Fibroblast of lung (primary cell): ENCODE results near the gene DTX3. TPM values are rescaled to one million over a fixed set of nuclear protein-coding genes. Genes with fewer than 3 reads are reported as not detected.

Experiments used
- DNase-seq, 2 donors: peaks; one replicate each; pipeline versions ENCODE4 v3.0.0 to v3.0.0-alpha.2; 2010; ENCODE audit warnings: low read depth in 2 of 2
- H2AFZ ChIP-seq: 2 replicates; pipeline ENCODE4 v1.5.1; 2012; ENCODE audit warnings: low read length, control low read depth, inconsistent platforms
- H3K27ac ChIP-seq: 2 replicates; pipeline ENCODE4 v1.5.1; 2011; ENCODE audit warnings: low read length, control low read depth; ENCODE audit not compliant: insufficient read depth
- H3K27me3 ChIP-seq: 2 replicates; pipeline ENCODE4 v1.5.1; 2011; ENCODE audit warnings: mild to moderate bottlenecking, low read length; ENCODE audit not compliant: control insufficient read depth, insufficient read depth
- H3K36me3 ChIP-seq: 2 replicates; pipeline ENCODE4 v1.5.1; 2011; ENCODE audit warnings: low read length; ENCODE audit not compliant: control insufficient read depth, insufficient read depth
- H3K4me1 ChIP-seq: 2 replicates; pipeline ENCODE4 v1.5.1; 2011; ENCODE audit warnings: low read length; ENCODE audit not compliant: control insufficient read depth, insufficient read depth; ENCODE audit errors: extremely low read depth
- H3K4me2 ChIP-seq: 2 replicates; pipeline ENCODE4 v1.5.1; 2011; ENCODE audit warnings: low read length, control low read depth; ENCODE audit not compliant: insufficient read depth; ENCODE audit errors: extremely low read depth
- H3K4me3 ChIP-seq, 4 experiments: fragments of 200-600 bp in 1 of 4; sonication (generic) in 1 of 4; replicated peaks in 1 of 4; 2 replicates each; pipeline ENCODE4 v1.5.1; 2011 to 2016; ENCODE audit warnings: low read length in 4 of 4, low read depth in 3 of 4, mild to moderate bottlenecking in 3 of 4, control low read depth in 2 of 4, inconsistent platforms in 1 of 4, mixed read lengths in 1 of 4; ENCODE audit not compliant: insufficient read depth in 1 of 4; ENCODE audit errors: control extremely low read depth in 1 of 4
- H3K79me2 ChIP-seq: 2 replicates; pipeline ENCODE4 v1.5.1; 2012; ENCODE audit warnings: mild to moderate bottlenecking, low read length, inconsistent platforms; ENCODE audit not compliant: control insufficient read depth, insufficient read depth
- H3K9ac ChIP-seq: 2 replicates; pipeline ENCODE4 v1.5.1; 2011; ENCODE audit warnings: mild to moderate bottlenecking, low read length, control low read depth; ENCODE audit not compliant: insufficient read depth
- H3K9me3 ChIP-seq: 2 replicates; pipeline ENCODE4 v1.5.1; 2012; ENCODE audit warnings: low read depth, low read length; ENCODE audit not compliant: control insufficient read depth, insufficient read depth
- H4K20me1 ChIP-seq: 2 replicates; pipeline ENCODE4 v1.5.1; 2011; ENCODE audit warnings: low read length; ENCODE audit not compliant: control insufficient read depth, insufficient read depth; ENCODE audit errors: extremely low read depth
- CTCF ChIP-seq, 2 donors: IDR thresholded peaks in 1 of 2; conservative IDR thresholded peaks in 1 of 2; 1 replicate in 1 of 2; 2 replicates in 1 of 2; pipeline ENCODE4 v1.5.1; 2011 to 2012; ENCODE audit warnings: low read length in 2 of 2, control low read depth in 1 of 2, inconsistent platforms in 1 of 2, low read depth in 1 of 2, mild to moderate bottlenecking in 1 of 2
- EZH2 ChIP-seq: IDR thresholded peaks from 2 replicates; pipeline ENCODE4 v1.5.1; 2012; ENCODE audit warnings: low read length, control low read depth, mild to moderate bottlenecking; ENCODE audit errors: missing control alignments
- polyA plus RNA-seq, 2 donors: library from polyadenylated mRNA; depleted of rRNA in 1 of 2; stranded (reverse) in 1 of 2; unstranded in 1 of 2; fragments of >200 nt; gene quantifications; 2 replicates each; pipeline ENCODE4 v1.2.1, GENCODE V29; 2011 to 2012; ENCODE audit warnings: missing spikeins in 1 of 2
- total RNA-seq: library from RNA; depleted of rRNA; stranded (reverse); fragments of >200 nt; gene quantifications from 2 replicates; pipeline ENCODE4 v1.2.1, GENCODE V29; 2014

The DTX3 gene
- total and polyA plus RNA-seq, 2 donors (not counting 1 experiment from before 2014, with no cell fraction given): 12.1 to 30.4 TPM

DNA sequence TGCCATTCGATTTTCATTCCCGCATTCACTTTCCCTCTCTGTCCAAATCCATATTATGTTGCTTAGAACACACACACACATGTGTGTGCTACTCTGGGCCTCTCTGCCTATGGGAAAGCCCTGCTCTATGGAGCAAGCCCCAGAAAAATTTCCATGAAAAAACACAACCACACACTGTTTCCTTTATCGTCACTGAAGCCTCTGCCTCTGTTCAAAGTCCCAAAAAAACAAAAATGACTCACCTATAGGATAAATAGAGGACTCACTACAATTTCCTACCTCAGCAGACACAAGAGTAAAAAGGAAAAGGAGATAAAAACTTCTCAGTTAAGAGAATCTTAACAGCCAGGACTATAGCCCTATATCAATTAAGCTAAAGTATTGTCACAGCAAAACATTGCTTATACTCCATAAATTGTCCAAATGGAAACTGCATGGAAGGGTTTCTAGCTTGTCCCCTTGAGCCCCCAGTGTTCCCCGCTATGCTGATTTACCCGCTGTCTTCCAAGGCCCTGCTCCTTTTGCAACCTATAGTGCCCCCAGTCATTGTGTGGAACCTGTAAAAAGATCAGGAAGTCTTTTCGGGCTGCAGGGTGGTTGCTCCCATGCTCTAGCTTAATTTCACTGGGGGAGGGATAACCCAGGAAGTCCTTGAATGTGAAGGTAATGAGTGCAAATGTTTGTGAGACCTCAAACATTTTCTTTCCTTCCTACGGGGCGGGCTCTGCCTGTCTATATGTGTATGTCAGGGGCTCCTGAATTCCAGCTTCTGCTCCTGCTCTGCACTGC, 24.8 kb upstream of the DTX3 start:
- H3K27me3 ChIP-seq: no peaks in the 10 kb centered on the region
- DNase-seq: no peak
- TF ChIP-seq CTCF (conservative IDR thresholded peaks at IDR 0.05 in 1 of 2, IDR thresholded peaks at IDR 0.05 in 1 of 2; ENCODE audit: low read depth in 1 of 2, low read length in 2 of 2): no peak
- TF ChIP-seq EZH2: no peak

DNA sequence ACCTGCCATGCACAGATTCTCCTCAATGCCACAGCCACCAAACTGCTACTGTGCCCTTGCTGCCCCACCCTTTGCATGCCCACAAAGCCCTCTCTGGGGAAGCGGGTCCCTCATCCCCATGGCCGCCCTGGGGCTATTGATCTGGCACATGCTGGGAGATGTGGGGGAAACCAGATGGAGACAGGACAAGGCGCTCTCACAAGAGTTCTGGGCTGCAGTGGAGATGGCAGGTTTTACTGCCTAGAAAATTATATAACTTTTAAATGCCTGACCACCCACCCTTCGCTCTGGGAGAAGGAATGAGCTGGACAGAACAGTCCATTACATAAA, 24.2 kb upstream of the DTX3 start:
- no peak overlapping the region for H3K9ac ChIP-seq
- no peak overlapping the region for H3K4me3 ChIP-seq
- H3K4me1 ChIP-seq: no peaks in the 10 kb centered on the region
- no peaks in the 10 kb centered on the region for H4K20me1 ChIP-seq
- no peaks in the 10 kb centered on the region for H3K36me3 ChIP-seq
- no peak for TF ChIP-seq EZH2
- TF ChIP-seq CTCF (conservative IDR thresholded peaks at IDR 0.05 in 1 of 2, IDR thresholded peaks at IDR 0.05 in 1 of 2; ENCODE audit: low read depth in 1 of 2, low read length in 2 of 2): no peak
- no peak overlapping the region for H2AFZ ChIP-seq
- no peak overlapping the region for H3K27ac ChIP-seq
- no peak overlapping the region for H3K4me2 ChIP-seq
- H3K79me2 ChIP-seq: no peaks in the 10 kb centered on the region
- no peak for DNase-seq
- H3K27me3 ChIP-seq: no peaks in the 10 kb centered on the region
- no peaks in the 10 kb centered on the region for H3K9me3 ChIP-seq

More for the DNA sequence above, 24.8 kb upstream of the DTX3 start:
- Histone ChIP-seq H3K4me2 (no peak overlapping the region), H4K20me1 (no peaks in the 10 kb centered on the region), H3K4me1 (no peaks in the 10 kb centered on the region), H3K4me3 (no peak overlapping the region), H3K79me2 (no peaks in the 10 kb centered on the region), H3K27ac (no peak overlapping the region), H3K9ac (no peak overlapping the region), H3K36me3 (no peaks in the 10 kb centered on the region), H3K9me3 (no peaks in the 10 kb centered on the region), H2AFZ (no peak overlapping the region)

DNA sequence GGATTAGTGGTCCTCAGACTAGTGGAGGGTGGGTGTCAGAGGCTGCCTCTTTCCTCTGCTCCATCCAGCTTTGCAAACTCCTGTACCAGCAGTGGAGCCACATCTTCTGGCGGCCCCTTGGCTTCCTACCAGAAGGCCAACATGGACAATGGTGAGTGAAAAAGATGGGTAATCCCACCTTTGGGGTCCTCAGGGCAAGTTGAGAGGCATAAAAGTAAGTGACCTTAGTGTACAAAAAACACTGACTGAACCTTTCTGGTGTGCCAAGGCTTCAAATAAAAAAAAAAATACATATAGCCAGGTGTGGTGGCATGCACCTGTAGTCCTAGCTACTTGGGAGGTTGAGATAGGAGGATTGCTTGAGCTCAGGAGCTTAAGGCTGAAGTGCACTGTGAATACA, 22.8 kb upstream of the DTX3 start:
- no peak overlapping the region for H3K9ac ChIP-seq
- no peaks in the 10 kb centered on the region for H4K20me1 ChIP-seq
- DNase-seq: no peak
- H3K27me3 ChIP-seq: peaks cover 1% of the 10 kb centered on the region
- TF ChIP-seq EZH2 (no peak), CTCF (conservative IDR thresholded peaks at IDR 0.05 in 1 of 2, IDR thresholded peaks at IDR 0.05 in 1 of 2; ENCODE audit: low read depth in 1 of 2, low read length in 2 of 2) (no peak)
- H2AFZ ChIP-seq: no peak overlapping the region
- H3K4me2 ChIP-seq: no peak overlapping the region
- H3K4me3 ChIP-seq: no peak overlapping the region
- no peaks in the 10 kb centered on the region for H3K79me2 ChIP-seq
- H3K36me3 ChIP-seq: no peaks in the 10 kb centered on the region
- H3K27ac ChIP-seq: no peak overlapping the region
- no peaks in the 10 kb centered on the region for H3K4me1 ChIP-seq
- H3K9me3 ChIP-seq: no peaks in the 10 kb centered on the region
